ENCODE data around the gene PINLYP.

PINLYP gene

DNA sequence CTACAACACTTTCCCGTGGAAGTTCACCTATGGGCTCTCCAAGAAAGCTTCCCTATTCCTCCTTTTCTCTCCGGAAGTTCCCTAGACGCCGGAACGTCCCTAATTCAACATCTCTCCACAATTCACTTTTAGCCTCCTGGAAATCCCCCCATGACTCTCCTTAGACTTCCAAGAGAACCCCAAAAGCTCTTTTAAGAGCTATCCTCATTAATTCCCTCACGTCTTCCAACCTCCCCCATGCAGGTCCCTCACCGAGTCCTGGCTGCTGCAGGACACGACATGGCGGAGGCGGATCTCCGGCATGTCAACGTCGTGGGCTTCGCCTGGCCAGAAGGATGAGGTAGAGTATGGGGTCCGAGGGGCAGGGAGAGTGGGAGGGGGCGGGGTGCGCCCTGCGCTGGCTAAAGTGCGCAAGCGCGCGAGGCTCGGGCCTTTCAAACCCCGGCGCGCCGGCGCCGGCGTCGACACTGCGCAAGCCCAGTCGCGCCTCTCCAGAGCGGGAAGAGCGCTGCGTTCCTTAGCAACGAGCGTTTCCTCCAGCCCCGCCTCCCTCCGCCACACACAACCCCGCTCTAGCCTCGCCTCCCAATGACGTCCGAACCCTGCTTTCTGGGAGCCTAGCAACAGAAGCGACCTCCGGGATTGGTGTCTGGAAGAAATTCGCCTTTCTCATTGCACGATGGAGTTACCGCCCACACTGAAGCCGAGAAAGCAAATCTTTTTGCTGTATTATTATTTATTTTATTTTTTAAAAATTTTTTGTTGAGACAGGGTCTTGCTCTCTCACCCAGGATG, at the start of gene PINLYP, which contains the start of gene XRCC1:
Gene PINLYP (plus strand): TSS at position 646 of the 795 bp plus-strand sequence. CDS start 1,391 bp downstream, outside the sequence.
Gene XRCC1 (minus strand): TSS at position 372 of the 795 bp plus-strand sequence. CDS start 69 bp downstream, at position 303.
- no peaks in the 10 kb centered on the region for H3K27me3 Mint-ChIP-seq
- H3K27ac Mint-ChIP-seq: peak within 1 kb of the TSS; percentile 98
- peak; percentile 99 for ATAC-seq

DNA sequence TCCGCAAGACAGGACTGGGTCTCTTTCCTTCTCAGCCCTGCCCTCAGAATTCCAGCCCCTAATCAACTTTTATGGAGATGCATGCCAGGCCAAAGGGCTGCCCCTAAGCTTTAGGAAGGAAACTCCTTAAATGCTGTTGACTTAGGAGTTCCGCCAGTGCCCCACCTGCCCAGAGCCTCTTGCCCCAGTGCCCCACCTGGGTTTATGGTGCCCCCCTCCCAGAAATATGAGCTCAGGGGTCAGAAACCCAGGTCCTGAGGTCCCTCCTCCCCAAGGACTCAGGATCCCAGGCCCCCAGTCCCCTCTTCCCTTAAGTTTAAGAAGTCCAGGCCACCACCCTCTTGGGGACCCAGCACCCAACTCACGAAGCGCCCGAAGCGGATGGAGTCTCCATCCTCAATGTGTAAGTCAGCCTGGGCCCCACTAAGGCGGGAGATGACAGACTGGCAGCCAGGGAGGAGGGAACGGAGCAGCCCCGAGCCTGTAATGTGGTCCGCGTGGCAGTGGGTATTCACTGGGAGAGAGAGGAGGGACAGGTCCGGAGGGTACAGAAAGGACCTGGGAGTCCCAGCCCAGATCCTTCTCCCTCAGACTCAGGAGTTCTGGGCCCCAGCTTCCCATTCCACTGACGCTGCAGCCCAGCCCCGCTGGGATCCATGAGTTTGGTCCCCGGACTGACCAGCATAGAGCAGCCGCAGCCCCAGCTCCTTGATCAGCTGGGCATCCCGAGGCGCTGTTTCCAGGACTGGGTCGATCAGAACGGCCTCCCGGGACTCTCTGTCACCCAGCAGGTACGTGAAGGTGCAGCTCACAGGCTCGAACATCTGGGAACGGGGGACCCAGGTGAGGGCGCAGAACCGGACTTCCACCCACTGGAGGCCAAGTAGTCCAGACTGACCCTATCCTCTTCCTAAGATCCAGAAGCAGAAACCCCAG, 49.5 kb upstream of the PINLYP start:
- peaks cover 35% of the 10 kb centered on the region for H3K4me1 Mint-ChIP-seq
- H3K27ac Mint-ChIP-seq: peak overlapping the region; percentile 94 to 95
- H3K27me3 Mint-ChIP-seq: no peaks in the 10 kb centered on the region
- DNase-seq (peak in 1 of 2 donors; percentile 39), ATAC-seq (peak; percentile 39)
- H3K4me3 Mint-ChIP-seq: peak overlapping the region; percentile 84 to 97
- H3K9me3 Mint-ChIP-seq: no peaks in the 10 kb centered on the region

More for the DNA sequence above, at the start of gene PINLYP, which contains the start of gene XRCC1:
- H3K9me3 Mint-ChIP-seq: no peaks in the 10 kb centered on the region
- H3K4me1 Mint-ChIP-seq: peaks cover 61% of the 10 kb centered on the region
- peak; percentile 91 to 96 for DNase-seq
- H3K4me3 Mint-ChIP-seq: peak within 1 kb of the TSS; percentile 99

DNA sequence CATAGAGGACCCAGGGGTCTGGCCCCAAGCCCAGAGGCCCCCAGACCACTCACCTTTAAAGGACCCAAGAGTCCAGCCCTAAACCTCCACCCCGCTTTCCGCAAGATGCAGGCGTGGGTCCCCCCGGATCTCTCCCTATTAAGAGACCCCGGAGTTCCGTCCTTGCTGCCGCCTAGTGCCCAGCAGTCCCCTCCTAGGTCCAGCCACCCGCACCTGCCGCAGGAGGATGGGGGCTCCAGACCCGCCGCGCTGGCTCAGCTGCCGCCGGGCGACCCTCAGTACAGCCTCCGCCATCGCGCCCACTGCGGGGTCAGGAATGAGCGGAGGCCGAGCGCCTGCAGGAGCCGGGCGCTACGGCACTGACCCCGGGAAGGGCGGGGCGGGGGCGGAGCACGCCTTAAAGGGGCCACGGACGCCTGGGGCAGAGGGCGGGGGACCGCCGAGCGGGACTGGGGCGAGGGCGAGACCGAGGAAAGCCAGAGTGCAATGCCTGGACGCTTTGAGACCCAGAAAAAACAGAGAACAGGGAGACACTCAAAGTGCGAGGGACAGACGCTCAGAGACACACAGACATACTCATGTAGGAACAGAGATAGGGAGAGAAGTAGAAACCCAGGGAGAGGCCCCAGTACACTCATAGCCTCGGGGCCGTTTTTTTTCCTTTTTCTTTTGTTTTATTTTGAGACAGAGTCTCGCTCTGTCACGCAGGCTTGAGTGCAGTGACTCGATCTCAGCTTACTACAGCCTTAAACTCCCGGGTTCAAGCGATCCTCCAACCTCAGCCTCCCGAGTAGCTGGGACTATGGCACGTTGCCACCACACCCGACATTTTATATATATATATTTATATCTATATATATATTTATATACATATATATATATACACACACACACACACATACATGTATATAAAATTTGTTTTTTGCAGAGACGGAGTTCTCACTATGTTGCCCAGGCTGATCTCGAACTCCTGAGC, 48.4 kb upstream of the PINLYP start, which contains the start of gene ETHE1:
Gene ETHE1 (minus strand): TSS at position 318 of the 976 bp plus-strand sequence. CDS start 24 bp downstream, at position 294.
- no peaks in the 10 kb centered on the region for H3K27me3 Mint-ChIP-seq
- DNase-seq (peak; percentile 83), ATAC-seq (peak; percentile 87)
- peaks cover 36% of the 10 kb centered on the region for H3K4me1 Mint-ChIP-seq
- H3K4me3 Mint-ChIP-seq: peak within 1 kb of the TSS; percentile 84 to 97
- H3K9me3 Mint-ChIP-seq: no peaks in the 10 kb centered on the region
- peak within 1 kb of the TSS; percentile 94 to 95 for H3K27ac Mint-ChIP-seq

GRCh38 chr19:43527860-43528622, 47.6 kb upstream of the PINLYP start:
- peaks cover 39% of the 10 kb centered on the region for H3K4me1 Mint-ChIP-seq
- peak overlapping the region in 1 of 2 donors; percentile 40 for H3K27ac Mint-ChIP-seq
- H3K4me3 Mint-ChIP-seq: peak overlapping the region; percentile 41 to 84
- H3K27me3 Mint-ChIP-seq: no peaks in the 10 kb centered on the region
- no peak for ATAC-seq
- no peaks in the 10 kb centered on the region for H3K9me3 Mint-ChIP-seq
- no peak for DNase-seq

DNA sequence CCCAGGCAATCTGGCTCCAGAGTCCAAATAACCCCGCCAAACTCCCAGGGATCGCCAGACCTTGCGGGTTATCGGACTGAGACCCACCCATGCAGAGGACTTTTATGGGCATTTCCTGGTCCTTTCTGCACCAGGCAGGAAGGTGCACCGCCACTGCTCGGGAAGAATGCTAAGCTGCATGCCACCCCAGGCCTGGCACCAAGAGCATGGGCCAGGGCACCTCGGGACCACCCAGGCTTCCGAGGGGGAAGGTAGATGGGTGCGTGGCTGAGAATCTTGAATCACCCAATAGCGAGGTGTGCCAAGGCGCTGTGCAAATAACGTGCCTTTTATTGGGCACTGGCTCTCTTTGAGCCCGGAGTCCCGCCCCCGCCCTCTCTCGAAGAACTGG, 43.0 kb upstream of the PINLYP start:
- Mint-ChIP-seq H3K27ac (peak overlapping the region; percentile 88 to 96), H3K4me3 (peak overlapping the region; percentile 87 to 88), H3K27me3 (no peaks in the 10 kb centered on the region), H3K4me1 (peaks cover 38% of the 10 kb centered on the region), H3K9me3 (no peaks in the 10 kb centered on the region)
- ATAC-seq (peak; percentile 51), DNase-seq (no peak)

GRCh38 chr19:43532962-43533545, 42.5 kb upstream of the PINLYP start, which contains the start of gene ZNF575:
Gene ZNF575 (plus strand): TSS chr19:43533188. CDS start chr19:43534423, 1,235 bp downstream.
- DNase-seq: peak; percentile 94
- peak; percentile 75 for ATAC-seq
- H3K4me1 Mint-ChIP-seq: peaks cover 33% of the 10 kb centered on the region
- no peaks in the 10 kb centered on the region for H3K9me3 Mint-ChIP-seq
- H3K4me3 Mint-ChIP-seq: peak within 1 kb of the TSS; percentile 87 to 88
- peak within 1 kb of the TSS; percentile 94 to 96 for H3K27ac Mint-ChIP-seq
- H3K27me3 Mint-ChIP-seq: no peaks in the 10 kb centered on the region

GRCh38 chr19:43533546-43534304, 41.9 kb upstream of the PINLYP start:
- H3K4me1 Mint-ChIP-seq: peaks cover 30% of the 10 kb centered on the region
- ATAC-seq (peak; percentile 81), DNase-seq (peak; percentile 98)
- H3K27me3 Mint-ChIP-seq: no peaks in the 10 kb centered on the region
- peaks cover 0 to 5% of the 10 kb centered on the region in 2 donors for H3K9me3 Mint-ChIP-seq
- H3K27ac Mint-ChIP-seq: peak overlapping the region; percentile 94 to 95
- H3K4me3 Mint-ChIP-seq: peak overlapping the region; percentile 87 to 88

DNA sequence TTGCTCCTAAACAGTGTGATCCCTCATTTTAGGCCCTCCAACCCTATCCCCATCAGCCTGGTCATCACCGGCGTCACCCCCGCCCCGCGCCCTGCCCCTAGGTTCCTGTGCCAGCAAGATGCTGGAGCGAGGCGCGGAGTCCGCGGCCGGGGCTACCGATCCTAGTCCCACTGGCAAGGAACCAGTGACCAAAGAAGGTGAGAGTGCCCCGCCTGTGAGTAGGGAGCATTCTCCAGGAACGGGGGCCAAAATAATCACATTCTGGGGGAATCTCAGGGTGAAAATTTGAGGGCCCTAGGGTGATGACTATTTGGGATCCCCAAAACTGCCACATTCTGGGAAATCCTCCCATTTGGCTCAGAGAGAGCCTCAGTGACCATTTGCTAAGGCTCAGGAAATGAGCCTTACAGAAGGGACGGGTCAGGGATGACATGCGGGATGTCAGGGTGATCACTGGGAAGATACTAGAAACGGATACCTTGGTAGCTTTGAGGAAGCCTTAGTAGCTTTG, 41.2 kb upstream of the PINLYP start:
- no peaks in the 10 kb centered on the region for H3K27me3 Mint-ChIP-seq

DNA sequence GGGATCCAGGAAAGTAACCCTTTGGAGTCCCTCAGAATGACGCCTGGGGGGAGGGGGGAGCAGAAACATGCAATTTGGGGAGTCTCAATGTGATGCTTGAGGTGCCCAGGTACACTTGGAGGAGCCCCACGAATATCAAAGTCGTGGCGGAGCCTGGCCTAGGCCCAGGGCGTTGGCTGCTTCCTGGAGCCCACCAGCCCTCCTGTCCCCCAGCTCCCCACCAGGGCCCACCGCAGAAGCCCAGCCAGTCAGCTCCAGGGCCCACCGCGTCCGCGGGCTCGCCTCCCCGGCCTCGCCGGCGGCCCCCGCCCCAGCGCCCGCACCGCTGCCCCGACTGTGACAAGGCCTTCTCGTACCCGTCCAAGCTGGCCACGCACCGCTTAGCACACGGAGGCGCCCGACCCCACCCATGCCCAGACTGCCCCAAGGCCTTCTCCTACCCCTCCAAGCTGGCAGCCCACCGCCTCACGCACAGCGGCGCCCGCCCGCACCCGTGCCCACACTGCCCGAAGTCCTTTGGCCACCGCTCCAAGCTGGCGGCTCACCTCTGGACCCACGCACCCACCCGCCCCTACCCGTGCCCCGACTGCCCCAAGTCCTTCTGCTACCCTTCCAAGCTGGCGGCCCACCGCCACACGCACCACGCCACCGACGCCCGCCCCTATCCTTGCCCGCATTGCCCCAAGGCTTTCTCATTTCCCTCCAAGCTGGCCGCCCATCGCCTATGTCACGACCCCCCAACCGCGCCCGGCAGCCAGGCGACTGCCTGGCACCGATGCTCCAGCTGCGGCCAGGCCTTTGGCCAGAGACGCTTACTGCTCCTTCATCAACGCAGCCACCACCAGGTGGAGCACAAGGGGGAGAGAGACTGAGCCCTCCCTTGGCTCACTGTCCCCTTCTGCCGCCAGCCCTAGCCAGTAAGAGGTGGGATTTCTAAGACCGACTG, 40.5 kb upstream of the PINLYP start:
- H3K27me3 Mint-ChIP-seq: no peaks in the 10 kb centered on the region
- DNase-seq: peak in 1 of 2 donors; percentile 28
- peaks cover 30% of the 10 kb centered on the region for H3K4me1 Mint-ChIP-seq
- peak overlapping the region in 1 of 2 donors; percentile 10 for H3K4me3 Mint-ChIP-seq
- peak overlapping the region; percentile 10 to 56 for H3K27ac Mint-ChIP-seq
- H3K9me3 Mint-ChIP-seq: peaks cover 6 to 13% of the 10 kb centered on the region in 2 donors
- ATAC-seq: no peak

More for the DNA sequence above, 41.2 kb upstream of the PINLYP start:
- Mint-ChIP-seq H3K4me1 (peaks cover 30% of the 10 kb centered on the region), H3K9me3 (peaks cover 5 to 11% of the 10 kb centered on the region in 2 donors), H3K27ac (peak overlapping the region in 1 of 2 donors; percentile 81), H3K4me3 (peak overlapping the region; percentile 87 to 88)
- DNase-seq (no peak), ATAC-seq (no peak)

- Mint-ChIP-seq H3K4me1 (peaks cover 14% of the 10 kb centered on the region), H3K27me3 (no peaks in the 10 kb centered on the region), H3K9me3 (peaks cover 6 to 13% of the 10 kb centered on the region in 2 donors), H3K4me3 (no peak overlapping the region), H3K27ac (no peak overlapping the region)
- ATAC-seq (no peak), DNase-seq (no peak)
Observed at GRCh38 chr19:43538922-43539321, 36.7 kb upstream of the PINLYP start.

- H3K9me3 Mint-ChIP-seq: peaks cover 6 to 13% of the 10 kb centered on the region in 2 donors
- H3K27me3 Mint-ChIP-seq: no peaks in the 10 kb centered on the region
- no peak overlapping the region for H3K4me3 Mint-ChIP-seq
- DNase-seq (no peak), ATAC-seq (no peak)
- no peak overlapping the region for H3K27ac Mint-ChIP-seq
- peaks cover 3% of the 10 kb centered on the region for H3K4me1 Mint-ChIP-seq
Observed at GRCh38 chr19:43540381-43540780, 35.2 kb upstream of the PINLYP start.
